CD4-positive, alpha-beta T cell (primary cell): Measurements from ENCODE around the gene HSF4. TPM values are rescaled to one million over a fixed set of nuclear protein-coding genes. Genes with fewer than 3 reads are reported as not detected.

Experiments
- ATAC-seq: fragments of 200-7000 bp; cut with Tn5 transposase; one replicate; pipeline ENCODE4 v1.10.0; 2022; ENCODE audit warnings: mild to moderate bottlenecking; ENCODE audit not compliant: poor library complexity
- CTCF ChIA-PET: fragments of 350-600 bp; sonication (Branson Sonifier 250); formaldehyde crosslinking; loops from one replicate; lab custom pipeline; 2021; ENCODE audit warnings: antibody characterized with exemption, inconsistent platforms; lab: Charles Lee
- POLR2A ChIA-PET: fragments of 350-600 bp; sonication (Branson Sonifier 250); formaldehyde crosslinking; loops from one replicate; lab custom pipeline; 2021; ENCODE audit warnings: antibody characterized with exemption, inconsistent platforms; lab: Charles Lee
- DNase-seq, 14 experiments: peaks; one replicate each; pipeline ENCODE4 v3.0.0-alpha.2; 2013 to 2020; ENCODE audit warnings: mixed read lengths in 2 of 14
- H3K27ac ChIP-seq, 2 donors: one replicate each; pipeline versions ENCODE4 v1.5.1 to v1.7.0; 2013; ENCODE audit warnings: low read length in 2 of 2, low read depth in 1 of 2, mild to moderate bottlenecking in 1 of 2
- H3K27me3 ChIP-seq, 2 experiments: 1 replicate in 1 of 2; 2 replicates in 1 of 2; pipeline versions ENCODE4 v1.6.1 to v1.7.0; 2013; ENCODE audit warnings: low read length in 2 of 2, control low read depth in 1 of 2, mild to moderate bottlenecking in 1 of 2, moderate library complexity in 1 of 2; ENCODE audit not compliant: insufficient read depth in 2 of 2, control insufficient read depth in 1 of 2
- H3K36me3 ChIP-seq: one replicate; pipeline ENCODE4 v1.6.1; 2013; ENCODE audit warnings: low read length, control low read depth; ENCODE audit not compliant: insufficient read depth
- H3K4me1 ChIP-seq: one replicate; pipeline ENCODE4 v1.6.1; 2013; ENCODE audit warnings: low read length, control low read depth; ENCODE audit not compliant: insufficient read depth
- H3K4me3 ChIP-seq: one replicate; pipeline ENCODE4 v1.5.1; 2013; ENCODE audit warnings: mild to moderate bottlenecking, low read length, moderate library complexity
- H3K9me3 ChIP-seq, 2 experiments: 1 replicate in 1 of 2; 2 replicates in 1 of 2; pipeline versions ENCODE4 v1.6.1 to v1.7.0; 2013; ENCODE audit warnings: low read length in 2 of 2, mild to moderate bottlenecking in 2 of 2, control low read depth in 1 of 2, moderate library complexity in 1 of 2; ENCODE audit not compliant: control insufficient read depth in 1 of 2, insufficient read depth in 1 of 2
- H3K27ac Mint-ChIP-seq: one replicate; pipeline ENCODE4 v1.8.0; 2020; ENCODE audit warnings: mixed read lengths
- H3K27me3 Mint-ChIP-seq: one replicate; pipeline ENCODE4 v1.8.0; 2021; ENCODE audit warnings: mixed read lengths
- H3K36me3 Mint-ChIP-seq: one replicate; pipeline ENCODE4 v1.8.0; 2021; ENCODE audit warnings: low read depth, mixed read lengths
- H3K4me1 Mint-ChIP-seq: one replicate; pipeline ENCODE4 v1.8.0; 2021; ENCODE audit warnings: low read depth, mixed read lengths
- H3K4me3 Mint-ChIP-seq: one replicate; pipeline ENCODE4 v1.8.0; 2020; ENCODE audit warnings: mild to moderate bottlenecking, mixed read lengths
- H3K9me3 Mint-ChIP-seq: one replicate; pipeline ENCODE4 v1.8.0; 2020; ENCODE audit warnings: mixed read lengths
- intact Hi-C, 2 experiments: fragments of 100-400 bp; cut with DNase I in 1 of 2; cut with micrococcal nuclease in 1 of 2; formaldehyde crosslinking; loops; one replicate each; pipeline versions ENCODE4 v1.15.1 to v1.9.0; 2023 to 2025; cut with DNase I, micrococcal nuclease
- total RNA-seq, 174 experiments: library from RNA in 2 of 174; stranded (reverse) in 2 of 174; gene quantifications; one replicate each; pipeline ENCODE4 v1.2.3 and lab custom pipeline; 2021 to 2026
- TF ChIP-seq, protein P1 (sequence below): fragments of 200-600 bp; IDR thresholded peaks from one replicate; pipeline ENCODE4 v1.8.0; 2022; ENCODE audit warnings: antibody characterized with exemption, mild to moderate bottlenecking

HSF4 gene
- total RNA-seq, 2 experiments from 2014 or later: 19.7 to 26.1 TPM

DNA sequence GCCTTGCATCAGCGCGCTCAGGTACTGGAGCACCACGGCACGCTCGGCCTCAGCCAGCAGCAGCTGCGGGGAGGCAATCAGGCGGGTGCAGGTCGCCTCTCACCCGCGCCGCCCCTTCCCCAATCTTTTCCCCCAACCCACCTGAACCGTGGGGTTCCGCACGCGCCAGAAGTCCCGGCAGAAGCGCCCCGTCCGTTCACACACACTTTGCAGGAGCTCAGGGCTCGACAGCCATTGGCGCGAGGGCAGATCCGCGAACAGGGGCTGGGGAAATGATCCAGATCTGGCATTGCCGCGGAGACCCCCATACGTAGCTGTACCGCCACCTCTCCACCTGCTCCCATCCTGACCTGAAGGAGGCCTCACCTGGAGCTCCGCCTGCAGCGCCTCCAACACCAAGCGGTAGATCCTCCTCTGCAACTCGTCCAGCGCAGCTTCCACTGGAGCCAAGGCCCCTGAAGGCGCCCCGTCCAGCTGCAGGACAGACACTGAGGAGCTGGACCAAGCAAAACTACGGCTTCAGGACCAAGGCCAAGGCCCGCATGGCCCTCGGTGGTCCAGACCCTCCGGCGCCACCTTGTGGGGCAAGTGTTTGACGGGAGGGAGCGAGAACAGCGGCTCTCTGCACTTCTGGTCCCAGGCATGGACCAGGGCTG lies 20.6 kb downstream of the HSF4 start:
- H3K27ac Mint-ChIP-seq: peak overlapping the region; percentile 90
- Histone ChIP-seq H3K27me3 (no peaks in the 10 kb centered on the region), H3K36me3 (no peaks in the 10 kb centered on the region), H3K4me1 (peaks cover 26% of the 10 kb centered on the region), H3K9me3 (no peaks in the 10 kb centered on the region), H3K4me3 (peak overlapping the region; percentile 86), H3K27ac (no peak overlapping the region)
- H3K27me3 Mint-ChIP-seq: no peaks in the 10 kb centered on the region
- H3K36me3 Mint-ChIP-seq: no peaks in the 10 kb centered on the region
- H3K4me3 Mint-ChIP-seq: peak overlapping the region; percentile 94
- CTCF ChIA-PET: interaction anchor here (0.6 to 2.5 kb wide), 19 partner anchors 8 to 236 kb away, joined by 3 to 20 read pairs (median 5); partner anchors contain the start of genes B3GNT9, FBXL8, TMEM208 and TRADD
- no peaks in the 10 kb centered on the region for H3K9me3 Mint-ChIP-seq
- intact Hi-C loops: loop anchor here (1.0 to 10.0 kb wide), 7 partner anchors 30 to 238 kb away; partner anchors contain the start of gene PHAF1 (in 1 of the 2)
- peaks cover 13% of the 10 kb centered on the region for H3K4me1 Mint-ChIP-seq
- peak; percentile 70 to 89 (median 79) for DNase-seq
- POLR2A ChIA-PET: interaction anchor here (0.6 to 5.2 kb wide), 10 partner anchors 8 to 314 kb away, joined by 3 to 51 read pairs (median 5); partner anchors contain the start of genes E2F4, FBXL8, TMEM208 and TRADD
- ATAC-seq: no peak
- TF ChIP-seq, protein P1, sequence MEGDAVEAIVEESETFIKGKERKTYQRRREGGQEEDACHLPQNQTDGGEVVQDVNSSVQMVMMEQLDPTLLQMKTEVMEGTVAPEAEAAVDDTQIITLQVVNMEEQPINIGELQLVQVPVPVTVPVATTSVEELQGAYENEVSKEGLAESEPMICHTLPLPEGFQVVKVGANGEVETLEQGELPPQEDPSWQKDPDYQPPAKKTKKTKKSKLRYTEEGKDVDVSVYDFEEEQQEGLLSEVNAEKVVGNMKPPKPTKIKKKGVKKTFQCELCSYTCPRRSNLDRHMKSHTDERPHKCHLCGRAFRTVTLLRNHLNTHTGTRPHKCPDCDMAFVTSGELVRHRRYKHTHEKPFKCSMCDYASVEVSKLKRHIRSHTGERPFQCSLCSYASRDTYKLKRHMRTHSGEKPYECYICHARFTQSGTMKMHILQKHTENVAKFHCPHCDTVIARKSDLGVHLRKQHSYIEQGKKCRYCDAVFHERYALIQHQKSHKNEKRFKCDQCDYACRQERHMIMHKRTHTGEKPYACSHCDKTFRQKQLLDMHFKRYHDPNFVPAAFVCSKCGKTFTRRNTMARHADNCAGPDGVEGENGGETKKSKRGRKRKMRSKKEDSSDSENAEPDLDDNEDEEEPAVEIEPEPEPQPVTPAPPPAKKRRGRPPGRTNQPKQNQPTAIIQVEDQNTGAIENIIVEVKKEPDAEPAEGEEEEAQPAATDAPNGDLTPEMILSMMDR: peak; percentile 71

DNA sequence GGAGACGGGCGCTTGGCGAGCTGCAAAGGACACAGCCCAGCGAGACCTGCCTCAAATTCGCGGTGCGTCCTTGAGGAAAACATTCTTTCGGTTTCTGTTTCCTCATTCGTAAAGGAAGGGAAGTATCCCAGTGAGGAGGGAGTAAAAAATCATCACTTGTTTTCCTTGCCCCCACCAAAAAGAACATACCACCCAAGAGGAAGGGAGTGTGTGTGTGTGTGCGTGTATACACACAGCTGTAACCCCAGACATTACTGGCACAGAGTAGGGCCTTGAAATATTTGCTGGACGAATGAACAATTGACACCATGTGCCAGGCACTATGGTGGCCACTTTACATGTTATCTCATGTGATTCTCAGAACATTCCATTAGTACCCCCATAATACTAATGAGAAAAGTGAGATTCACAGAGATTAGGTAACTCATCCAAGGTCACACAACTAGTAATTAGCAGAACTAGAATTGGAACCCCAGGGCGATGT lies 21.1 kb downstream of the HSF4 start:
- Mint-ChIP-seq H3K9me3 (no peaks in the 10 kb centered on the region), H3K4me1 (peaks cover 13% of the 10 kb centered on the region), H3K4me3 (peak overlapping the region; percentile 94), H3K27me3 (no peaks in the 10 kb centered on the region), H3K27ac (peak overlapping the region; percentile 90), H3K36me3 (no peaks in the 10 kb centered on the region)
- Histone ChIP-seq H3K9me3 (no peaks in the 10 kb centered on the region), H3K4me1 (peaks cover 26% of the 10 kb centered on the region), H3K27me3 (no peaks in the 10 kb centered on the region), H3K36me3 (no peaks in the 10 kb centered on the region), H3K27ac (no peak overlapping the region), H3K4me3 (peak overlapping the region; percentile 86)
- DNase-seq (no peak), ATAC-seq (no peak)
- intact Hi-C loops: loop anchor here (1.0 to 10.0 kb wide), 6 partner anchors 30 to 239 kb away; no protein-coding TSS in a partner anchor
- ChIA-PET CTCF (interaction anchor here (0.9 to 2.5 kb wide), 12 partner anchors 8 to 232 kb away, joined by 3 to 20 read pairs (median 6); partner anchors contain the start of genes FBXL8, TMEM208 and TRADD), POLR2A (interaction anchor here (1.0 to 5.2 kb wide), 6 partner anchors 19 to 185 kb away, joined by 3 to 51 read pairs (median 6); partner anchors contain the start of genes FBXL8, TMEM208 and TRADD)
- TF ChIP-seq, protein P1: peak; percentile 41

DNA sequence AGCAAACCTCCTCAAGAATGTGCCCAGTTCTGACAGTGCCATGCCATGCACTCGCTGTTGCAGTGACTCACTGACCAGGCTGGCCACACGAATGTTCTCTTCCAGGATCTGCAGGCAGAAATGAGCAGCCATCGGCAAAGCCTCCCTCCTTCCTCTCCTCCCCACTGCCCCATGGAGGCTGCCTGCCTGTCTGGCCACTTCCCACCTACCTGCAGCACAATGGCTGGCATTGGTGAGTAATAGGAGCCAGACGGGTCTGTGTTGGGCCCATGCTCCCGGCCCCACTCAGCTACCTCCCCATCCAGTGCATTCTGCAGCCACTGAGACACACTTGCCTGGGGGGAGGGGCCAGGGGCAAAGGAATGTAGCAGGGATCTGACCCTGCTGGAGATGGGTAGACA lies 22.0 kb downstream of the HSF4 start:
- intact Hi-C loops: loop anchor here (5.0 to 10.0 kb wide), 2 partner anchors 169 to 172 kb away; no protein-coding TSS in a partner anchor
- Histone ChIP-seq H3K27ac (no peak overlapping the region), H3K36me3 (no peaks in the 10 kb centered on the region), H3K4me1 (peaks cover 29% of the 10 kb centered on the region), H3K27me3 (no peaks in the 10 kb centered on the region), H3K9me3 (no peaks in the 10 kb centered on the region), H3K4me3 (no peak overlapping the region)
- ChIA-PET CTCF (interaction anchor here (1.9 kb wide), 1 partner anchor 29 kb away, joined by 6 read pairs; no protein-coding TSS in a partner anchor), POLR2A (interaction anchor here (5.2 kb wide), 1 partner anchor 25 kb away, joined by 51 read pairs; the partner anchor contains the start of genes FBXL8 and TRADD)
- no peak overlapping the region for H3K27ac Mint-ChIP-seq
- TF ChIP-seq, protein P1: no peak
- no peaks in the 10 kb centered on the region for H3K36me3 Mint-ChIP-seq
- H3K4me3 Mint-ChIP-seq: peak overlapping the region; percentile 34
- no peak for DNase-seq
- peaks cover 17% of the 10 kb centered on the region for H3K4me1 Mint-ChIP-seq
- no peaks in the 10 kb centered on the region for H3K9me3 Mint-ChIP-seq
- ATAC-seq: no peak
- H3K27me3 Mint-ChIP-seq: no peaks in the 10 kb centered on the region
